Cardiac fibroblast (primary cell): ENCODE results near the gene DAD1.

ENCODE experiments used
- DNase-seq, 2 donors: peaks; one replicate each; pipeline versions ENCODE4 v3.0.0 to v3.0.0-alpha.2; 2010; ENCODE audit warnings: low read depth in 2 of 2
- H3K4me3 ChIP-seq, 2 donors: replicated peaks in 1 of 2; 1 replicate in 1 of 2; 2 replicates in 1 of 2; pipeline ENCODE4 v1.5.1; 2011; ENCODE audit warnings: low read depth in 2 of 2, low read length in 2 of 2, mild to moderate bottlenecking in 2 of 2, moderate library complexity in 1 of 2
- TF ChIP-seq, protein P1 (sequence below): IDR thresholded peaks from one replicate; pipeline ENCODE4 v1.5.1; 2011; ENCODE audit warnings: low read depth, mild to moderate bottlenecking, low read length, inconsistent platforms

The DAD1 gene

DNA sequence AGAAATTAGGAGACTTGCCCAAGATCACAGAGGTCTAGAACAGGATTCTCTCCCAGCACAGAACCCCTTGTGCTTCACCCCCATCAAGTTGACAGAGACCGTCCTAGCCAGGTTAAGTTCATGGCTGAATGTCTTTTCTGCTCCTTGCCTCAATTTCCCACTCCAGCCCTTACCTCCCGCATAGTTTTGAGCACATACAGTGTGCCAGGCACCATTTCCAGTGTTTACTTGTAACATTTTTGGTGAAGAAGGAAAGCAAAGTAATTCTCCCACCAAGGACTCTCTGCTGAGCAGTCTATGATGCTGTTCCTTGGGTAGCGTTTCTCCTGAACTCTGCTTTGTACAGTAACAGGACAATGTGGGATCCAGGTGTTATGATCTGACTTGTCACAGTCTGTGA lies 10.3 kb upstream of the DAD1 start:
- H3K4me3 ChIP-seq: peak overlapping the region; percentile 82 to 91
- DNase-seq: no peak
- TF ChIP-seq, protein P1, sequence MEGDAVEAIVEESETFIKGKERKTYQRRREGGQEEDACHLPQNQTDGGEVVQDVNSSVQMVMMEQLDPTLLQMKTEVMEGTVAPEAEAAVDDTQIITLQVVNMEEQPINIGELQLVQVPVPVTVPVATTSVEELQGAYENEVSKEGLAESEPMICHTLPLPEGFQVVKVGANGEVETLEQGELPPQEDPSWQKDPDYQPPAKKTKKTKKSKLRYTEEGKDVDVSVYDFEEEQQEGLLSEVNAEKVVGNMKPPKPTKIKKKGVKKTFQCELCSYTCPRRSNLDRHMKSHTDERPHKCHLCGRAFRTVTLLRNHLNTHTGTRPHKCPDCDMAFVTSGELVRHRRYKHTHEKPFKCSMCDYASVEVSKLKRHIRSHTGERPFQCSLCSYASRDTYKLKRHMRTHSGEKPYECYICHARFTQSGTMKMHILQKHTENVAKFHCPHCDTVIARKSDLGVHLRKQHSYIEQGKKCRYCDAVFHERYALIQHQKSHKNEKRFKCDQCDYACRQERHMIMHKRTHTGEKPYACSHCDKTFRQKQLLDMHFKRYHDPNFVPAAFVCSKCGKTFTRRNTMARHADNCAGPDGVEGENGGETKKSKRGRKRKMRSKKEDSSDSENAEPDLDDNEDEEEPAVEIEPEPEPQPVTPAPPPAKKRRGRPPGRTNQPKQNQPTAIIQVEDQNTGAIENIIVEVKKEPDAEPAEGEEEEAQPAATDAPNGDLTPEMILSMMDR: no peak

DNA sequence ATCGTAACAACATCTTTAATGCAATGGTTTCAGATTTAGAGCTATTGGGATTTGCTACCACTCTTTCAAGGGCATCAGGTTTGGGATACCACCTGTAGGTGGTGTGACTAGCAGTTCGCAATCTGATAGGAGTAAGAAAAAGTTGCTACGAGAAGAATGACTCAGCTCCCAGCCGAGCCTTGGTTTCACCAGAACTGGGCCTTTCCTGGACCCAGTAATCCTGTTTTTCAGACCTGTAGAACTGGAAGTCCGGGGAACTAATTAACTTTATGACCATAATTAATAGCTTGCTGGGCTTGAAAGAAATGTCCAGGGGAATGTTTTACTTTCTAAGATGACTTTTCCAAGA lies 9.8 kb upstream of the DAD1 start:
- peak overlapping the region; percentile 82 to 91 for H3K4me3 ChIP-seq
- peak; percentile 54 to 60 for DNase-seq
- TF ChIP-seq, protein P1: peak; percentile 37

DNA sequence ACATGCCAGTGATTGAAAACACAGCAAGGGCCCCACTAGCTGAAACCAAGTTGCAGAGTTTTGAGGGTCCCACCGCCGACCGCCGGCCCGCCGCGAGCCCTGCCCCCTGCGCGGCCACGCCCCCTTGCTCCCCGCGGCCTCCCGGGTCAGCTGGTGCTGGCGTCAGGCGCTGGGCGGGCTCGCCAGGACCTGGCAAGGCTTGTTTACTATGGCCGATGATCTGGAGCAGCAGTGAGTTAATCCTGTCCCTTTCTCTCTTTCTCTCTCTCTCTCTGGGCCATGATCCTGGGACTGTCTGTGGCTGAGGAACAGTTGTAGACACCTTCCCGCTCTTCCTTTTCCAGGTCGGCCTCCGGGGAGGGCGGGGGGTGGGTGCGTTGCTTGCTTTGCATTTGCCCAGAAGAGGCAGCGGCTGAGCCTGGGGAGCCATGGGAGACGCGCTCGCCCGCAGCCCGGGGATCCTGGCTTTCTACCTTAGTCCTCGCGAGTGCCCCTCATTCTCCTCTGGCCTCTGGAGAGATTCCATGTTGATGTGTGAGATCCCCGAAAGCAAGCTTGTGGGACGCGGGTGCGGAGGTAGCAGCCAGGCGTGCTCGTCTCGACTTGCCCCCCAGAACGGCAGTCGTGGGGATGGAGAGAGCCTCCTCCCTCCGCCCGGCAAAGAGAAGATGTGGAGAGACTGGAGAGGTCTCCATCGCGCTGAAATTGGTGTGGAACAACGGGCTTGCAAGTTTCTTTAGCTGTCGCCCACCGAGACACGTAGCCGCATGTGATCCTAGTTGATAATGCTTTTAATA lies 9.3 kb upstream of the DAD1 start, which contains the start of gene ABHD4:
ABHD4 (plus strand) TSS at position 202 of the 797 bp plus-strand sequence; CDS start at position 209, 7 bp downstream.
- peak; percentile 58 to 74 for DNase-seq
- TF ChIP-seq, protein P1: no peak
- H3K4me3 ChIP-seq: peak within 1 kb of the TSS; percentile 82 to 91

DNA sequence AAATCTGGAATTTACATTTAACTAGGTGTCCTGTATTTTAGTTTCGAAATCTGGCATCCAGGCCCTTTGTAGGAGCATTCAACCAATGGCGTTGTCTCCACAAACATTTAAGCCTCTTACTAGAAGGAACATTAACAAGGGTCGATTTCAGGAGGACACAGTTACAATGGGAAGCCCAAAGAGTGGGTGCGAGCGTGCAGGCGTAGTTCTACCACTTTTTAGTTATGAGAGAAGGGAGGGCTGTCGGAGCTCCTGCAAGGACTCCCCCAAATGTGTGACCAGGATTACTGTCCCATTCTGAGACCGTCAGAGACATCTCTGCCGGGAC lies 8.7 kb upstream of the DAD1 start:
- H3K4me3 ChIP-seq: peak overlapping the region; percentile 82 to 91
- no peak for DNase-seq
- TF ChIP-seq, protein P1: no peak

DNA sequence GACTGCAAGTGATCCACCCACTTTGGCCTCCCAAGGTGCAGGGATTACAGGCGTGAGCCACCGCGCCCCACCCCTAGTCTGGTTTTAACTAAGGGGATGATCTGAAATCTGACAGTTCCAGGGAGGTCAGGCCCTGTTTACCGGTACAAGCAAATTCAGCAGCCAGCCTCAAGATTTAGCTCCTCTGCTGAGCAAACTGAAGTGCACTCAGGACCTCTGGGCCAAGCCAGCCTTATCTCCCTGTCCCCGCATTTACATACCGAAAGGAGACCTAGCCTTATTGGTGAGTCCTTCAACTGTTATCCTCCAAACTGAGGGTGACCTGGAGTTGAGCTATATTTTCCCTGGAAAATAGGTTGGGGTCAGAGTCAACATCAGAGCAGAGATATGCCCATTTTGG lies 8.2 kb upstream of the DAD1 start:
- H3K4me3 ChIP-seq: no peak overlapping the region

DNA sequence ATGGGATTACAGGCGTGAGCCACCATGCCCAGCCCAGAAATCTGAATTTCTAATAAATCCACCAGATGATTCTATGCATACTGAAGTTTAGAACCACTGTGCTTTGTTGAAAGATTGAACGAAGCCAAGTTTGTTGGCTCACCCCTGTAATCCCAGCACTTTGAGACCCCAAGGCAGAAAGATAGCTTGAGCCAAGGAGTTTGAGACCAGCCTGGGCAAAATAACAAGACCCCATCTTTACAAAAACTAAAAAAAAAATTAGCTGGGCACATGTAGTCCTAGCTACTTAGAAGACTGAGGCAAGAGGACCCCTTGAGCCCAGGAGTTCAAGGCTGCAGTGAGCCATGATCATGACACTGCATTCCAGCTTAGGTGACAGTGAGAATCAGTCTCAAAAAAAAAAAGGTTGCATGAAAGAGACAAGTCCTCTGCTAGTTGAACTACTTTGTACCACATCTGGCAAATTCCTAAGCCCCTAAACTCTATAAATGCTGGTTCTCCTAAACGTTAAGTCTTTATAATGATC lies 7.4 kb upstream of the DAD1 start:
- no peak for DNase-seq
- TF ChIP-seq, protein P1: no peak
- no peak overlapping the region for H3K4me3 ChIP-seq

More for the DNA sequence above, 8.2 kb upstream of the DAD1 start:
- DNase-seq: no peak
- TF ChIP-seq, protein P1: no peak
